Measurements from ENCODE around the gene FAM3A.
"Not testable (repeated sequence)": the region's sequence is repeated elsewhere in the genome, so short reads cannot be mapped to it uniquely, and the experiment has no call there.

The FAM3A gene

GRCh38 chrX:154502989-154503388 lies 13.0 kb downstream of the FAM3A start:
- DNase-seq: no peak

GRCh38 chrX:154502098-154502497 lies 13.9 kb downstream of the FAM3A start:
- DNase-seq: no peak

- not testable (repeated sequence) for DNase-seq
These were observed 14.6 kb downstream of the FAM3A start for GRCh38 chrX:154501423-154501822.

GRCh38 chrX:154496591-154497137 lies 19.4 kb downstream of the FAM3A start:
- DNase-seq: not testable (repeated sequence)

- no peak for DNase-seq
These were observed 20.5 kb downstream of the FAM3A start for GRCh38 chrX:154495472-154495922.

- DNase-seq: no peak
These were observed 21.3 kb downstream of the FAM3A start for GRCh38 chrX:154494715-154495114.

GRCh38 chrX:154490414-154491083 lies 25.5 kb downstream of the FAM3A start, which contains the start of gene SLC10A3:
TSS of gene SLC10A3 (minus strand) at chrX:154490629. CDS start at chrX:154488940, 1,689 bp downstream.
- DNase-seq: peak; percentile 78 to 95 (median 84)

GRCh38 chrX:154490021-154490413 lies 26.0 kb downstream of the FAM3A start:
- peak in 2 of 5 experiments; percentile 1 to 45 for DNase-seq

GRCh38 chrX:154489182-154489581 lies 26.9 kb downstream of the FAM3A start:
- DNase-seq: no peak

- no peak for DNase-seq
These were observed 27.5 kb downstream of the FAM3A start for GRCh38 chrX:154488336-154489075.

- no peak for DNase-seq
These were observed 28.3 kb downstream of the FAM3A start for GRCh38 chrX:154487518-154488290.

GRCh38 chrX:154486396-154487207 lies 29.4 kb downstream of the FAM3A start, which contains the start of gene UBL4A:
TSS of gene UBL4A (minus strand) at chrX:154486615. CDS start at chrX:154486584, 31 bp downstream.
- DNase-seq: peak; percentile 31 to 71 (median 43)

- peak in 3 of 5 experiments; percentile 22 to 58 (median 45) for DNase-seq
These were observed 30.0 kb downstream of the FAM3A start for GRCh38 chrX:154486052-154486395.

GRCh38 chrX:154485150-154486051 lies 30.6 kb downstream of the FAM3A start:
- DNase-seq: no peak

GRCh38 chrX:154484255-154485149 lies 31.5 kb downstream of the FAM3A start:
- DNase-seq: no peak

- DNase-seq: no peak
These were observed 32.7 kb downstream of the FAM3A start for GRCh38 chrX:154483325-154483724.

GRCh38 chrX:154482786-154483185 lies 33.2 kb downstream of the FAM3A start:
- no peak for DNase-seq

GRCh38 chrX:154481911-154482601 lies 34.0 kb downstream of the FAM3A start:
- no peak for DNase-seq

GRCh38 chrX:154481195-154481594 lies 34.8 kb downstream of the FAM3A start:
- no peak for DNase-seq

Data from T-helper 2 cell (primary cell).